HG02759 (cell line): Measurements from ENCODE around the gene LYZ.

Experiments used
- ATAC-seq: cut with Tn5 transposase; IDR thresholded peaks from one replicate; pipeline ENCODE4 v1.9.1; 2021; ENCODE audit warnings: mild to moderate bottlenecking, moderate library complexity; ENCODE audit not compliant: unreplicated experiment

LYZ gene

DNA sequence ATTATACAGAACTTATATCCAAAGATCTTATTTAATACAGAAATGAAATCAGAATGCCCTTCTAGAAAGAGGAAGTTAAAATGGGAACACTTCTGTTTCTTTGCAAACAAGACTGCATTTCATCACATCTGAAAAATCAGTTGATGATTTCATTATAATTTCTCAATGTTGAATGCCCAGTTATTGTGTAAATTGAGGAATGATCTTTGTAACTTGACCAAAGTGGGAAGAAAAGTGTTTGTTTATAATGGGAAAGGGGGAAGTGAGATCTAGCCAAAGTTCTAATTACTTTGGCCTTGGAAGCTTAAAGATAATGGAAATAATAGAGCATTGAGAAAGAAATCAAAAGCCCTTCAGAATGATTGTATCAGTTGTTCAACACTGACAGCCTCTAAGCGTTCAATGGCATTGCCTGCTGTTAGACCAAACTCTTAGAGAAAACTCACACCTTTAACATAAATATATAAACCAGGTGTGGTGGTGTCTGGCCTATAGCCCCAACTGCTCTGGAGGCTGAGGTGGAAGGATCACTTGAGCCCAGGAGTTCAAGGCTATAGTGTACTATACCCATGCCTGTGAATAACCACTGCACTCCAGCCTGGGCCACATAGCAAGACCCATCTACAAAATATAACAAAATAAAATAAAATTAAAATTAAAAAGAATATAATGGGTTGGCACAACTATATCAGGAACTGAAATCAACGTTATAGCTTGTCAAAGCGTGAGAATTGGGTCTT is 9.9 kb upstream of the LYZ start:
- no peak for ATAC-seq

DNA sequence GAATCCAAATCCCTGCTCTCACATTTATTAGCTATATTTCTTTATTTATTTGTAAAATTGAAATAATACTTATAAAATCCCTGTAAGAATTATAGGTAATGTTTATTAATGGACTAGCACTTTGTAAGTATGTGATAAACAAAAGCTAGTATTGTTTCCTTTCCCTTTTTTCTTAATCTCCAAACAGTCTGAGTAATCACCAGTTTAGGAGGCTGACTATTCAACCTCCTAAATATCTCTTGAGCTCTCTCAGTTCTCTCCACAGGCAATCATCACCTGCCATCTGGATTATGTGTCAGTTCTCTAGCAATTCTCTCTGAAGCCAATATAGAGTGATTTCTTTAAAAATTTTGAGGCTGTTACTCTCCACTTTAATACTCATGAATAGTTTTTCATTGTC is 9.2 kb upstream of the LYZ start:
- ATAC-seq = no peak

DNA sequence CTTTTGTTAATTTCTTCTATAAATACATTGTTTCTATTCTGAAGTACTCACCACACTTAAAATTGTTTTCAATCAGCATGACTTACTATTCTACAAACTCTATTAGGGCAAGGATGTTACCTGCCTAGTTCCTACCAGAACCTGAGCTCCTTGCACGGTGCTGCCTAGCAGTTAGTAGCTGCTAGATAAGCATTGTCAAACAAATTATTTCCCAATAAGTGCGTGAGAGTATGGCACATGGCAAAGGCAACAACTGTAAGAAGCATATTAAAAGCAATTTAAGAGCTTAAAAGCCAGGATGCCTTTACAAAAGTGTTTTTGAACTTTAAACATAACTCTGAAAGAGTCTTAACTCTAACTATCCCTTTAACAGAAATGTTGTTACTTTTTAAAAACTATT is 8.2 kb upstream of the LYZ start:
- ATAC-seq = no peak

DNA sequence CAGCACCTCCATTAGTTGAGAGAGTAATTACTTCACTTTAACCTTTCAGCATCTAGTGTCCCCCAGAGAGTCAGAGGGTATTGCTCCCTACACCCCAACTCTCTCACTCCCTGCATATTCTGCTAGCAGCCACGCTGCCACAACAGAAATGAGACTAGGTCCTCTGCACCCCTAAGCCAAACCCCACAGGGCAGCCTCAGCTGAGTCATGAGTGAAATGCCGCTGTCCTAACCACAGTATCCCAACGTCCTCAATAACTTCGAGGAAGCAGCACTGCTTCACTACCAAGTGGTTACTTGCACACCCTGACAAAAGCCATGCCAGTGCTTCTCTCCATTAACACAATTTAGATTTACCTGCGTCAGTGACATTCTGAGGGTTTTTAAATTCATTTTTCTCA is 6.9 kb upstream of the LYZ start:
- no peak for ATAC-seq

DNA sequence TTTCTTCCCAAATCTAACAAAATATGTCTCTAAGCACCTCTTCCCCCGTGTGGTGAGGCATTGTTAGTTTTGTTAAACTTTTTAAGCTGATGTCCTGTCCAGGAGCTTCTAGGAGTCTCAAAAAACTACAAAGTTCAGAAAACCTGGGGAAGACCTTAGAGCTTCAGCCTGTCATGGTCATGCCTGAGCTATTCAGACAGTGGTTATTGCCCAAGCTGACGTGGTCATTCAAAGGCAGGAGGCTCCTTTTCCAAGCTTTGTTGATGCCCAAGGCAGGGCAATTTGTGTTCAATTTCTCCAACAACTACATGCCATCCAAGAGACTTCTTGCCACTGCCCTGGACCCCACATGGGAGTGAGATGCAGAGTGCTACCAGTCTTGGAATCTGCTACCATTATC is 5.8 kb upstream of the LYZ start:
- ATAC-seq = no peak

DNA sequence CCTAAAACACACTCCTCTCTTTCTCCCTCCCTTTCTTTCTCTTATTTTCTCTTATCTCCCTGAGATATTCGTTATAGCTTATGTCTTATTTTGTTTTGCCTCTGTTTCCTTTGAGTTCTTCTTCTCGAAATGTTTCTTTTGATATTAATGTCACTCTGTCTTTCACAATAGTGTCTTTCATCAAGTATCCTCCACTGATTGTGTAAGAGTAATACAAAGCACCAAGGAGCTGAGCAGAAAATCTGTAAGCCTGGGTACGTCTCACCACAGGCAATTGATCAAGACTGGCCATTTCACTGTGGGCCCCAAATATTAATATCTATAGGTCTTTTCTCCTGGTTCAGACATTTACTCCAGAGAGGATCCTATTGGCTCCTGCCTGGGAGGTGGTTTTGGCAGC is 4.8 kb upstream of the LYZ start:
- ATAC-seq = no peak

DNA sequence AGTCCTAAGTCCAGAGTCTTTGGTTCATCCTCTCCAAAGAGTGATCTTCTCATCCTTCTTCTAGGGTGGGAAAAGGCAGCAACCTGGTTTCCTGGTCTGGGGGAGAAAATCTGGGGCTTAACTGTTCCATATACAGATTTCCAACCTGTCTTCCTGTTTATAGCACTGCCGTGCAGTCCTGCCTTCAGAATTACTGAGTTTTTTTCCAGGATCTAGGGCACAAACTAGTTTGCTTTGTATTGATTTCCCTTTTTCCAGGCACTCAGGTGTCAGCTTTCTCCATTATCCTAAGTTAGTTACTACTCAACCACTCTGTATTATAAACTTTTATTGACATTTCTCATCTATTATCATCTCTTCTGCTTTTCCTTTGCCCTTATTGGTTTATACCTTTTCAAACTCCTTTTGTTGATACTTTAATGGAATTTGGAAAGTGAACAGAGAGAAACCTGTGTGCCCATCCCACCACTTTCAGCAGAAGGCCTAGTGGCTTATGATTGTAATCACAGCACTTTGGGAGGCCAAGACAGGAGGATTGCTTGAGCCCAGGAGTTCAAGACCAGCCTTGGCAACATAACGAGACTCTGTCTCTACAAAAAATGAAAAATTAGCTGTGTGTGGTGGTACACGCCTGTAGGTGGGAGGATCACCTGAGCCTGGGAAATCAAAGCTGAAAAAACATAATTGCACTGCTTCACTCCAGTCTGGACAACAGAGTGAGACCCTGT is 4.1 kb upstream of the LYZ start:
- no peak for ATAC-seq

DNA sequence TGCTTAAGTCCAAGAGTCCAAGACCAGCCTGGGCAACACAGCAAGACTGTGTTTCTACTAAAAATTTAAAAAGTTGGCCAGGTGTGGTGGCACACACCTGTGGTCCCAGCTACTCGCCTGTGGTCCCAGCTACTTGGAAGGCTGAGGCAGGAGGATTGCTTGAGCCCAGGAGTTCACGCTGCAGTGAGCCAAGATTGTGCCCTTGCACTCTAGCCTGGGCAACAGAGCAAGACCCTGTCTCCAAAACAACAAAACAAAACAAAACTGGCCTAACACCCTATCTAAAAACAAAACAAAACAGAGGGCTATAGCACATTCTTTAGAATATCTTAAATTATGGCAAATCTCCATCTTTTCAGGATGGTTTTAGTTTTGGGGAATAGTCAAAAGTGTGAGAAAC is 3.1 kb upstream of the LYZ start:
- ATAC-seq = no peak

DNA sequence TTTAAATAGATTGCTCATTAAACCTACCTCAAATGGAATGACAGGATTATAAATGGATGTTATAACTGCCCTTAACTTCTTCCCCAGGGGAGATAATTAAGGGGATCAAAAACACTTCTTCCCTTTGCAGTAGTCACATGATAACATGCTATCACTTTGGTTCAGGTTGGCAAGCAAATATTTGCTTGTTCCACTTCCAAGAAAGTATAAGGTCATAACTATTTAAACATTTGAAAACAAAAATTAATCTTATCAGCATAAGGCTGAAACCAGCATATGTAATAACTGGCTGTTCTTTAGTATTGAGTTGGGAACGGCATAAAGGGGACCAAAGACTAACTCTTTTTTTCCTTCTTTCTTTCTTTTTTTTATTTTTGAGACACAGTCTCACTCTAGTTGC is 2.4 kb upstream of the LYZ start:
- no peak for ATAC-seq

DNA sequence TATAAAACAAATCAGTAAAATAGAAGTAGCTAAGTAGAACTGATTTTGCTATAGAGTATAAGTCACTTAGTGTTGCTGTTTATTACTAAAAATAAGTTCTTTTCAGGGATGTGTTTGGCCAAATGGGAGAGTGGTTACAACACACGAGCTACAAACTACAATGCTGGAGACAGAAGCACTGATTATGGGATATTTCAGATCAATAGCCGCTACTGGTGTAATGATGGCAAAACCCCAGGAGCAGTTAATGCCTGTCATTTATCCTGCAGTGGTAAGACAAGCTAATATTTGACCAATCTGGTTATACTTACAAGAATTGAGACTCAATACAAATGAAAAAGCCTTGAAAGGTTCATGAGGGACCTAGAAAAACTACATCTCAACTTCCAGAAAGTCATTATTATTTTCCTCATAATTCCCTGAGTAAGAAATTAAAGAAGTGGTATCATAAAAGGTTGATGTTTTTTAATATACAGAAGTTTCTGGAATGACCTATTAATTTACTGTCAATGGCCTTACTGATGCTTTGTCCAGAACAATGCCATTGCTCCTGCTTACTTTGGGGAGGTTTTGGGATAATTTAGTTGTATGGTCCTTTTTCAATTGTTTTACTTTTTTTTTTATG is 1.9 kb downstream of the LYZ start:
- no peak for ATAC-seq

DNA sequence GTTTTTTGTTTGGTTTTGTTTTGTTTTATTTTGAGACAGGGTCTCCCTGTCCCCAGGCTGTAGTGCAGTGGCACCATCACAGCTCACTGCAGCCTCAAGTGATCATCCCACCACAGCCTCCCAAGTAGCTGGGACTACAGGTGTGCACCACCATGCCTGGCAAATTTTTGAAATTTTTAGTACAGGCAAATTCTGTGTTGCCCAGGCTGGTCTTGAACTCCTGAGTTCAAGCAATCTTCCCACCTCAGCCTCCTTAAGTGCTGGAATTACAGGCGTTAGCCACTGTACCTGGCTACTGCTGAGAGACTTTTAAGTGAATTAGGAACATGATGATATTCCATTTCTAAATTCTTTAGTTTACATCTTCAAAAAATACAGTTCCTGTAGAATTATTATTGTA is 2.6 kb downstream of the LYZ start:
- ATAC-seq = no peak

DNA sequence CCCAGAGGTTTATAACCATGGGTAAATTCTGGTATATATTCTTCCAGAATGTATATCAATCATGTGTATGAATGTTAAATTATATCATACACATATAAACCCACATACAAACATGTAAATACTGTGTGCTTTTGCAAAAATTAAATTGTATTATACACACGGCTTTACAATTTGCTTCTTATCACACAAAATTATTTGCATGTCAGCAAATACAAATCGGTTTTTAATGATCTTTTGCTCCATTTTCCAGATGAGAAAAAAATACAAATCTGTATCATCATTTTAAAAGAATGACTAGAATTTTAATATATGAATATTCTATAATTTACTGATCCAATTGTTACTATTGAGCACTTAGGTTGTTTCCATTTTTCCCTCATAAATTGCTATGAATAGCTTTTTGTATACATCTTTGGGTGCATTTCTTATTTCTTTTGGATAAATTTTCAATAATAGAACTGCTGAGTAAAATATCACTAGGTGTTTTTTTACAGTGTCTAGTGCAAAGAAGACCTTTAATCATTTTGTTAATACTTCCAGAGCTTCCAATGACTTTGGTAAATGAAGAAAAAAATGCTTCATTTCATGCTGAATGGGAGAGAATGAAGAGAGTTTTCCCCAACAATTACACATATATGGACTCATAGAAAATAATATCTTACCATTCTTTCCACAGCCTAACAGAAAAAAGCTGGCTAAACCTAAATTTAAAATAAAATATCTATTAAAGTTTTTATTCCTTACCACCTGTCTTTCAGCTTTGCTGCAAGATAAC is 3.5 kb downstream of the LYZ start:
- ATAC-seq = no peak

DNA sequence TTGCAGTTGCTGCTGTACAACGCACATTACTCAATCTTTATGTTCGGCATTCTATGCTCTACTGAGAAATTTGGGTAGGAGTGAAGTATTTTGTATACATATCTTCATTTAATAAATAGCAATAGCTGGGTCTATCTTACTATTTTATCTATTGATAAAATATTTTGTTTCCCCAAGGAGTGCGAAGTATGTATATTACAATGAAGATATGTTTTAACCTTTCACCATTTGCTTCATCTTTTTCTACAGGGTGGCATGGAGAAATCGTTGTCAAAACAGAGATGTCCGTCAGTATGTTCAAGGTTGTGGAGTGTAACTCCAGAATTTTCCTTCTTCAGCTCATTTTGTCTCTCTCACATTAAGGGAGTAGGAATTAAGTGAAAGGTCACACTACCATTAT is 4.7 kb downstream of the LYZ start:
- no peak for ATAC-seq

DNA sequence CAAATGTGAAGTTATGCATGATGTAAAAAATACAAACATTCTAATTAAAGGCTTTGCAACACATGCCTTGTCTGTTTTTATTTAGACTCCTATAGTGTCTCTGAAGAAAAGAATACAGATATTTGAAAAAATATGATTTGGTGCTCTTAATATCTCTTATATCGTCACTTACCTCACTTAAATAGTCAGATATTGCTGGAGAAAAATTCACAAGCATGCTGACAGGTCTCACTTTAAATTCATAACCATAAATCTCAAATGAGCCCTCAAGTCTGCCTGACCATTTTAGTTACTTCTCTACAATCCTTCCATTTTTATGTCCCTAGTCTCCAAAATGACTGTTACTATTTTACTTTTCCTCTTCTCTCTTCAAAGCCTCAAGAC is 6.0 kb downstream of the LYZ start:
- no peak for ATAC-seq

DNA sequence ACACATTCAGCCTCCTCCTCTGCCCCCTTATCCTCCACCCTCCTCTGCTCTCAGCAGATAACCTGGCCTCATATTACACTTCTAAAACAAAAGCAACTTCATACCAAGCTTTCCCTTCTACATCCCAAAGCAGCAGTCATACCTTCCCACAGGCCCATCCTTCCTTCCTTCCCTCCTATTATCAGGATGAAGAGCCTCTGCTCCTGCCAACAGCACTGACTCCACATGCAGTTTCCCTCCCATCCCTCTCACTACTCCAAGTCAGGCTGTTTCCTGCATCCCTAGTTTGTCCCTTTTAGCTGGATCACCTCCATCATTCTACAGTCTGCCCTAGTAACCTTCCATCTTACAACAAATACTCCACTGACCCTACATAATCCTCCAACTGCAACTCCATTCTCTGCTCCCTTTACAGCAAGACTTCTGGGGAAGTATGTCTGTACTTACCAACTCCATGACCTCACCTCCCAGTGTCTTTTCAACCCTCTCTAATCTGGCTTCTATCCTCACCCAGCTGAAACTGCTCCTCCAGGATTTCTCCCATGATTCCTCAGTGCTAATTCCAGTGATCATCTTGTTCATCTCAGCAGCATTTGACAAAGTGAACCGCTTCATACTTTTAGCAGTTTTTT is 6.5 kb downstream of the LYZ start:
- ATAC-seq = no peak

DNA sequence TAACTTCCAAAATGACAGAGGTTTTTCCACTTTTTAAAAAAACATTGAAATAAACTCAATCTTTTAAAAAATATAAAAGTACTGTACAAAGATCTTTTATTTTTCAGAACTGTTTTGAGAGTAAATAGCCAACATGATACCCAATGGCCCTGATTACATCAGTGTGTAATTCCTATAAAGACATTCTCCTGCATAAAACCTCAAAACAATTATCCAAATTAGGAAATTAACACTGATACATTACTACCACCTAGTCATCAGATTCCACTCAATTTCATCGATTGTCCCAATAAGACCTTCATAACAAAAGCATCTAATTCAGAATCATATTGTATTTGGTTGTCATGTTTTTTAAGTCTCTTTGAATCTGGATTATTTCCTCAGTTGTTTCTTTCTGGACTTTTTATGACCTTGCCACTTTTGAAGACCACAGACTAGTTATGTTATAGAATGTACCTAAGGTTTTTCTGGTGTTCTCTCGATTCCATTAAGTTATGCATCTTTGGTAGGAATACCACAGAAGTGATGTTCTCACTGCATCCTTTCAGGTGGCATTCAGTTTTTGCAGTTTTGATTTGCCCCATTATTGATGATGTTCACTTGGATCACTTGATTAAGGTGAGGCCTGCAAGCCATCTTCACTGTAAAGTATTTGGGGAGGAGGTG is 7.3 kb downstream of the LYZ start:
- ATAC-seq = no peak

DNA sequence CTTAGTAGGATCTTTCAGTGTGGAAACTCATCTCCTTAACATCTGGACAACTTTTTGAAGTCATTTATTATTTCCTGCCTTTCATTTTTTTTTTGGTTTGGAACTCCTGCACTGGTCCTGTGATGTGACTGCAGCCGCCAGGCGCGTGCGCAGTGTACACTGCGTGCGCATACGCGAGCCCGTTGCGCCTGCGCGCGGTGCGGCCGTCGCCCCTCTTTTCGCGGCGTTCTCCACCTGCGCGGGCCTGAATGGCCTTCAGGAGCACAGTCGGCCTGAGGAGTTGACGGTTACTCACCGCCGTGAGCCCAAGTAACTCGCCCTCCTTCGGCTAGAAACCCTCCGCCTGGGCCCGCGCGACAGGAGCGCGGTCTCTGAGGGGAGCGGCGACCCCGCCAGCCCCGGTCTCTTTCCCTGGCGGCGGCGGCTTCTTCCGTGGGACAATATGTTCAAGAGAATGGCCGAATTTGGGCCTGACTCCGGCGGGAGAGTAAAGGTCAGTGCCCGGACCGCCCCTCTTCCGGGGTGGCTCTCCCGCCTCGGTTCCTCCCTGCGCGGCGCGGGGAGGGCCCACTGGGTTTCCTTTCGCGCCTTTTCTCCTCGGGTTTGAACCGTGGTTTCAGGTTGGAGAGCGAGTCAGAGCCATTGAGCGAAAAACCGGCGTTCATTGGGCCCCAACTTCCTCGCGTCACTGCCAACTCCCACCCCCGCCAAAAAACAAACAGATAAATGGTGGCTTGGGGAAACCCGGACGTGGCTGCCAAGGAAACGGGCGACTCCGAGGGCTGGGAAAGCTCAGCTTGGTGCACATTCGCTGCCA is 11.6 kb downstream of the LYZ start, which contains the start of gene YEATS4:
YEATS4 (plus strand) TSS at position 213 of the 817 bp plus-strand sequence; CDS start at position 443, 230 bp downstream.
- peak; percentile 86 for ATAC-seq

DNA sequence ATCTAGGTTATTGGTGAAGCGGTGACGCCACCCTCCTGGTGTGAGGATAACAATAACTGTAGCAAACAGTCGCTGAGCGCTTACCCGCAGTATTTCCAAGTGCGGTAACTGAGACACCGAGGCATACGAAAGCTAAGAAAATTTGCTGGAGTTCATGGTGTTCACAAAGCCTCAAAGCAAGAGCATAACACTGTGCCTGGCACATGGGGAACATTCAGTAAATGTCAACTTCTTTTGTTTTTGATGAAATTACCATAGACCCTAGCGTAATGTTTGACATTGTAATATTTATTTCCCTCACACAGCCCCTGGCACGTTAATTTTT is 12.1 kb downstream of the LYZ start:
- ATAC-seq = no peak

DNA sequence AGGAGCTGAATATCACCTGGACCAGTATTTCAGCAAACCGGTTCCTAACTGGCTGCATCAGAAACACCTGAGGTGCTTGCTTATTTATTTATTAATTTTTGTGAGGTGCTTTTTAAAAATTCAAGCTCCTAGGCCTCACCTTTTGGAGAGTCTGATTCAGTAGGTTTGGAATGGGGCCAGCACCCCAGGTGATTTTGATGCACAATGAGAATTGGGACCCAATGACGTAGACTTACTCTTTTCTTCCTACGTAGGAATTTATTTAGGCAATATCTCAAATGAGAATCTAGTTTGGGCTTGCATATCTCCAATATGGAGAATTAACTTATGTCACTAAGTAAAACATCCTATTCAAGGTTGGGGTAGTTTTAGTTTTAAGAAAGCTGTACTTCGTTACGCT is 18.6 kb downstream of the LYZ start:
- ATAC-seq = no peak

DNA sequence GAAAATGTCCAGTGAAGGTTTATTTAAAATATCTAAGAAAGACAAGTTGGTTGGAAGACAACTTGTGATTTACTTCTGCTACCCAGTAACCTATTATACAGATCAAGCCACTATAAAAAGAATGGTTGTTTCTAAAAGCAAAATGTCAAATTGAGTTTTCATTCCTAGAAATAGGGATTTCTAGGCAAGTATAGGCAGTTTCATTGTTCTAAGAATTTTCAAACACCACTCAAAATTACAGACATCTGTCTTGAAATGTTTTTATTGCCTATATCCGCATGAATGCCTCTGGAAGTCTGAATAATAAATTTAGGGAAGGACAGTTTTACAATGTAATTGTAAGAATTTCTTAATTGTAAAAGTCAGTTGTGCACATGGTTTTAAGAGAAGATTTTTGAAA is 20.0 kb downstream of the LYZ start:
- ATAC-seq = no peak
